ENCODE data around the gene PTPRM.

PTPRM gene

GRCh38 chr18:8399138-8399537 is 832.0 kb downstream of the PTPRM start:
- no peak for DNase-seq (ENCODE audit: low read depth)

GRCh38 chr18:8400193-8400752 is 833.2 kb downstream of the PTPRM start:
- no peak for DNase-seq (ENCODE audit: low read depth)

GRCh38 chr18:8400825-8401224 is 833.7 kb downstream of the PTPRM start:
- DNase-seq (ENCODE audit: low read depth) = no peak

- no peak for DNase-seq (ENCODE audit: low read depth)
These were observed 834.5 kb downstream of the PTPRM start for GRCh38 chr18:8401606-8402005.

- no peak for DNase-seq (ENCODE audit: low read depth)
These were observed 835.1 kb downstream of the PTPRM start for GRCh38 chr18:8402237-8402636.

- DNase-seq (ENCODE audit: low read depth) = no peak
These were observed 836.6 kb downstream of the PTPRM start for GRCh38 chr18:8403713-8404112.

- no peak for DNase-seq (ENCODE audit: low read depth)
These were observed 839.2 kb downstream of the PTPRM start for GRCh38 chr18:8406186-8406867.

- DNase-seq (ENCODE audit: low read depth) = no peak
These were observed 839.7 kb downstream of the PTPRM start for GRCh38 chr18:8406868-8407250.

- DNase-seq (ENCODE audit: low read depth) = no peak
These were observed 842.0 kb downstream of the PTPRM start for GRCh38 chr18:8409151-8409550.

- no peak for DNase-seq (ENCODE audit: low read depth)
These were observed 844.4 kb downstream of the PTPRM start for GRCh38 chr18:8411492-8411891.

GRCh38 chr18:8412117-8412516 is 845.0 kb downstream of the PTPRM start:
- DNase-seq (ENCODE audit: low read depth) = no peak

- no peak for DNase-seq (ENCODE audit: low read depth)
These were observed 846.1 kb downstream of the PTPRM start for GRCh38 chr18:8413189-8413588.

GRCh38 chr18:8413751-8414150 is 846.6 kb downstream of the PTPRM start:
- DNase-seq (ENCODE audit: low read depth) = no peak

- no peak for DNase-seq (ENCODE audit: low read depth)
These were observed 849.3 kb downstream of the PTPRM start for GRCh38 chr18:8416212-8417019.

GRCh38 chr18:8422391-8422790 is 855.3 kb downstream of the PTPRM start:
- no peak for DNase-seq (ENCODE audit: low read depth)

- DNase-seq (ENCODE audit: low read depth) = peak; percentile 18
These were observed 856.0 kb downstream of the PTPRM start for GRCh38 chr18:8423051-8423557.

- no peak for DNase-seq (ENCODE audit: low read depth)
These were observed 857.4 kb downstream of the PTPRM start for GRCh38 chr18:8424481-8424880.

GRCh38 chr18:8424917-8425725 is 858.0 kb downstream of the PTPRM start:
- DNase-seq (ENCODE audit: low read depth) = peak; percentile 69

- no peak for DNase-seq (ENCODE audit: low read depth)
These were observed 859.3 kb downstream of the PTPRM start for GRCh38 chr18:8426401-8426800.

GRCh38 chr18:8427339-8427738 is 860.2 kb downstream of the PTPRM start:
- no peak for DNase-seq (ENCODE audit: low read depth)

GRCh38 chr18:8428951-8429350 is 861.8 kb downstream of the PTPRM start:
- DNase-seq (ENCODE audit: low read depth) = no peak

GRCh38 chr18:8431036-8431435 is 863.9 kb downstream of the PTPRM start:
- no peak for DNase-seq (ENCODE audit: low read depth)
